SJSA1 (cell line): ENCODE results near the gene SCARF2. TPM values are rescaled to one million over a fixed set of nuclear protein-coding genes. Genes with fewer than 3 reads are reported as not detected.

ENCODE experiments used
- DNase-seq, 2 experiments: peaks; one replicate each; pipeline ENCODE4 v3.0.0-alpha.2; 2015 to 2020; ENCODE audit warnings: low spot score in 2 of 2, low read depth in 1 of 2
- H3K27ac ChIP-seq: fragments of 250-450 bp; sonication (Bioruptor Pico); 2 replicates; pipeline ENCODE4 v1.5.1; 2020; ENCODE audit warnings: mild to moderate bottlenecking, moderate library complexity
- H3K27me3 ChIP-seq: fragments of 250-450 bp; sonication (Bioruptor Pico); replicated peaks from 2 replicates; pipeline ENCODE4 v1.5.1; 2020; ENCODE audit warnings: mild to moderate bottlenecking, moderate library complexity
- H3K36me3 ChIP-seq: fragments of 250-450 bp; sonication (Bioruptor Pico); 2 replicates; pipeline ENCODE4 v1.5.1; 2020; ENCODE audit warnings: mild to moderate bottlenecking
- H3K4me1 ChIP-seq: fragments of 250-450 bp; sonication (Bioruptor Pico); replicated peaks from 2 replicates; pipeline ENCODE4 v1.6.1; 2021; ENCODE audit warnings: mild to moderate bottlenecking
- H3K4me3 ChIP-seq: fragments of 250-450 bp; sonication (Bioruptor Pico); 2 replicates; pipeline ENCODE4 v1.5.1; 2020; ENCODE audit warnings: mild to moderate bottlenecking
- H3K9me3 ChIP-seq: fragments of 250-450 bp; sonication (Bioruptor Pico); replicated peaks from 2 replicates; pipeline ENCODE4 v1.5.1; 2020; ENCODE audit warnings: mild to moderate bottlenecking
- total RNA-seq: library from RNA; depleted of rRNA; stranded (reverse); fragments of >200 nt; shearing (Covaris generic); gene quantifications from 2 replicates; pipeline ENCODE4 v1.2.3, GENCODE V29; 2014

Gene SCARF2
- total RNA-seq, 1 experiment from 2014 or later: 50.5 TPM

GRCh38 chr22:20431511-20432192, 6.0 kb downstream of the SCARF2 start:
- no peaks in the 10 kb centered on the region for H3K27me3 ChIP-seq
- peaks cover 16% of the 10 kb centered on the region for H3K4me1 ChIP-seq
- no peak for DNase-seq
- H3K36me3 ChIP-seq: peaks cover 84% of the 10 kb centered on the region
- no peak overlapping the region for H3K27ac ChIP-seq
- no peaks in the 10 kb centered on the region for H3K9me3 ChIP-seq
- no peak overlapping the region for H3K4me3 ChIP-seq

DNA sequence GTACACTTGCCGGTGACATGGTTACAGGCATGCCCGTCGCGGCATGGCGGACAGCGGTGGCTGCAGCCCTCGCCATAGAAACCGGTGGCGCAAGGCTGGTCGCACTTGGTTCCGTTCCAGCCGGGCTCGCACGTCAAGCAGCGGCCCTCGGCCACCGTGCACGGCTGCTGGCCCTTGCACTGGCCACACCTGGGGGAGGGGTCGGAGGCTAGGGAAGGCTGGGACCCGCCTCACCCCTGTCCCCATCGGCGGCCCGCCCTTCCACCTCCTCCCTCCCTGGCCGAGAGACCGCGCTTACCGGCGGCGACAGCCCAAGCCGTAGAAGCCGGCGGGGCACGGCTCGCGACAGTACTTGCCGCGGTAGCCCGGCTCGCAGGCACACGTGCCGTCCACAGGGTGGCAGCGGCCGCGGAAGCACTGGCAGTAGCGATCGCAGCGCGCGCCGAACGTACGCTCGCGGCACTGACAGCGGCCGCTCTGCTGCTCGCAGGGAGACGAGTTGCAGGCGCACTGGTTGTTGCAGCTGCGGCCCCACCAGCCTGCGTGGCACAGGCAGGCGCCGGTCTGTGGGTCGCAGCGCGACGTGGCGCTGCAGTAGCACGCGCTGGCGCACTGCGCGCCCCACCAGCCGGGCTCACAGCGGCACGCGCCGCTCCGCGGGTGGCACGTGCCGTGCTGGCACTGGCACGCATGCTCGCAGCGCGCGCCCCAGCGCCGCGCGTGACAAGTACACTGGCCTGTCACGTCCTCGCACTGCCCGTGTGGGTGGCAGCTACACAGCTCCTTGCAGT, 6.7 kb downstream of the SCARF2 start:
- no peak for DNase-seq
- H3K4me1 ChIP-seq: peaks cover 11% of the 10 kb centered on the region

DNA sequence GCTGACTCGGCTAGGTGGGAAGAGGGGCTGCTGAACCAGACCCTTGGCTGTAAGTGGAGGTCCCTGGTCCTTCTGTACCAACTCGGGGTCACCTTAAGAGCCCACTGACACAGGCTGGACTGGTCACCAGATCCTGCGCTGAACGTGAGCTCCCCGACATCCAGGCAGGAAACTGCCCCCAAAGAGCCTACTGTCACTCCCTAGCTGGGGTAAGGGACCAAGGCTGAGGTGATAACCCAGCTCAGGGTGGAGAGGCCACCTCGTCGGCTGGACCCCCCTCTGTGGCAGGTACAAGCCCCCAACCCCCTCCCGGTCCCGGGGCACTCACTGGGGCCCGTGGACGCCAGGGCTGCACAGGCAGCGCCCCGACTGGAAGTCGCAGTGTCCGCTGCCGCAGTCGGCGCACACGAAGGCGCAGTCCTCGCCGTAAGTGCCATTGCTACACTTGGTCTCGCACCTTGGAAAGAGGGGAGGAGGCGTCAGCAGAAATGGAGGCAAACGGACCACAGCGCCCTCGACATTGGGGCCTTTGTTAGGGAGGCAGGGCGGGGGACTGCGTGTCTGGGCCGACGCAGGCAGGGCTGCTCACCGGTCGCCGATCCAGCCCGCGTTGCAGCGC, 7.4 kb downstream of the SCARF2 start:
- no peak overlapping the region for H3K4me3 ChIP-seq
- no peak overlapping the region for H3K27ac ChIP-seq
- no peak for DNase-seq
- peaks cover 82% of the 10 kb centered on the region for H3K36me3 ChIP-seq
- H3K4me1 ChIP-seq: peaks cover 4% of the 10 kb centered on the region
- H3K27me3 ChIP-seq: no peaks in the 10 kb centered on the region
- H3K9me3 ChIP-seq: no peaks in the 10 kb centered on the region

More for the DNA sequence above, 6.7 kb downstream of the SCARF2 start:
- H3K9me3 ChIP-seq: no peaks in the 10 kb centered on the region
- no peak overlapping the region for H3K4me3 ChIP-seq
- H3K27ac ChIP-seq: no peak overlapping the region
- peaks cover 84% of the 10 kb centered on the region for H3K36me3 ChIP-seq
- H3K27me3 ChIP-seq: no peaks in the 10 kb centered on the region

GRCh38 chr22:20429254-20430100, 8.1 kb downstream of the SCARF2 start:
- Histone ChIP-seq H3K9me3 (no peaks in the 10 kb centered on the region), H3K36me3 (peaks cover 83% of the 10 kb centered on the region), H3K27ac (no peak overlapping the region), H3K4me1 (no peaks in the 10 kb centered on the region), H3K4me3 (no peak overlapping the region), H3K27me3 (no peaks in the 10 kb centered on the region)
- DNase-seq: no peak

DNA sequence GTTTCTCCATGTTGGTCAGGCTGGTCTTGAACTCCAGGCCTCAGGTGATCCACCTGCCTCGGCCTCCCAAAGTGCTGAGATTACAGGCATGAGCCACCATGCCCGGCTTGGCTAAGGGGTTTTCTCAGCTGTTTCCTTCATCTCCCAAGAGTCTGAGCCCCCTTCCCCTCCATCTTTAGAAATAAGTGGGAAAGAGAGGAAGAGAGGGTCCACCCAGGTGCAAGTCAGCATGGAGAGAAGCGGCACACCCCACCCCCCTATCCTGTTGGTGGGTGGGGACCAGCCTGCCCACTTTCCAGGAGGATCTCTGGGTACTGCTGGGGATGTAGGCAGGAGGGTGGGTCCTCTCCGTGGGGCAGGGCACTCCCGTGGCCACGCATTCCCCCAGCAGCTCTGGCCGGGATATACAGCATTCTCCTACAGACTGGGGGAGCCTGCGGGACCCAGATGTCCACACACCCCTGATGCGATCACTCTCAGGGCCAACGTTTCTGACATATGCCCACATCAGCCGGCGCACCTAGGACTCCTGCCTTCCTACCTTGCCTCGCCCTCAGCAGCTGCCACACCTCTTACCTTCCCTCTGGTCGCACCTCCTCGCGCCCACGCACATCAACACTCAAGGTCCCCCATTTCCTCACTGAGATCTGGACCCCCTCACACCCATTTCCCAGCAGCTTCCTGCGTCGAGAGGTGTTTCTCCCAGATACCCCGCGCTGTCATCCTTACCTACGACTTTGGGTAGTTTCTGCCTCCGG, 8.9 kb downstream of the SCARF2 start:
- H3K9me3 ChIP-seq: no peaks in the 10 kb centered on the region
- peaks cover 83% of the 10 kb centered on the region for H3K36me3 ChIP-seq
- no peak for DNase-seq
- no peaks in the 10 kb centered on the region for H3K27me3 ChIP-seq
- H3K27ac ChIP-seq: no peak overlapping the region
- no peaks in the 10 kb centered on the region; the same call in 1 of the 2 replicates for H3K4me1 ChIP-seq
- H3K4me3 ChIP-seq: no peak overlapping the region

DNA sequence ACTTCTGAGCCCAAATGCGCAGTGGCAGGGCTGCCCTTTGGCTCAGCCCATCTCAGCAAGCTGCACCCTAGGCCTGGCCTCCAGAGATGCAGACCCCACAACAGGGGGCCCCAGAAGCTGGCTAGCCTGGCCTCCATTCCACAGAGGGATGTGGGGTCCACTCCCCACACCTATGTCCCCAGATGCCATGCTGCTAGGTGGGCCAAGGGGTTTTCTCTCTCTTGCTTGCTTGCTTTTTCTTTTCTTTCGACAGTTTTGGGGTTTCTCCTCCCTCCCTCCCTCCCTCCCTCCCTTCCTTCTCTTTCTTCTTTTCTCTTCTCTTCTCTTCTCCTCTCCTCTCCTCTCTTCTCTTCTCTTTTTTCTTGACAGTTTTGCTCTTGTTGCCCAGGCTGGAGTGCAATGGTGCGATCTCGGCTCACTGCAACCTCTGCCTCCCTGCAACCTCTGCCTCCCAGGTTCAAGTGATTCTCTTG, 9.6 kb downstream of the SCARF2 start:
- Histone ChIP-seq H3K9me3 (no peaks in the 10 kb centered on the region), H3K4me1 (peaks cover 4% of the 10 kb centered on the region), H3K36me3 (peaks cover 85% of the 10 kb centered on the region), H3K27ac (no peak overlapping the region), H3K4me3 (no peak overlapping the region), H3K27me3 (no peaks in the 10 kb centered on the region)
- no peak for DNase-seq

GRCh38 chr22:20427104-20427944, 10.3 kb downstream of the SCARF2 start:
- peaks cover 11% of the 10 kb centered on the region for H3K4me1 ChIP-seq
- no peak for DNase-seq
- no peaks in the 10 kb centered on the region for H3K27me3 ChIP-seq
- H3K9me3 ChIP-seq: no peaks in the 10 kb centered on the region
- peaks cover 83% of the 10 kb centered on the region for H3K36me3 ChIP-seq
- H3K4me3 ChIP-seq: no peak overlapping the region
- no peak overlapping the region for H3K27ac ChIP-seq

DNA sequence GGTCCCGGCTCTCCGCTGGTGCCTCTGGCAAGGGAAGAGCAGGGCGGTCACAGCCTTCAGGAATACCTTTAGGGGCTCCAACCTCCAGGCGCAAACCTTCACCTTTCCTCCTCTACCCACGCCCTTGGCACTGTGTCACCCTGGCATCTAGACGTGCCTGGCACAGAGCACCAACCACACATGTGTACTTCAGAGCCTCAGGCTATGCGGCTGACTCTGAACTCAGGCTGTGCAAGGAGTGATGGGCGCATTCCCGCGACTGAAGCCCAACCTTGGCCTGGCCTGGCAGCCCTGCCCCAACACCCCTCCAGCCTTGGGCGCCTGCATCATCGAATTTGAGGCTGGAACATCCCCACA, 11.4 kb downstream of the SCARF2 start:
- Histone ChIP-seq H3K27me3 (no peaks in the 10 kb centered on the region), H3K27ac (no peak overlapping the region), H3K4me3 (no peak overlapping the region), H3K4me1 (peaks cover 15% of the 10 kb centered on the region), H3K9me3 (no peaks in the 10 kb centered on the region), H3K36me3 (peaks cover 79% of the 10 kb centered on the region)
- no peak for DNase-seq

DNA sequence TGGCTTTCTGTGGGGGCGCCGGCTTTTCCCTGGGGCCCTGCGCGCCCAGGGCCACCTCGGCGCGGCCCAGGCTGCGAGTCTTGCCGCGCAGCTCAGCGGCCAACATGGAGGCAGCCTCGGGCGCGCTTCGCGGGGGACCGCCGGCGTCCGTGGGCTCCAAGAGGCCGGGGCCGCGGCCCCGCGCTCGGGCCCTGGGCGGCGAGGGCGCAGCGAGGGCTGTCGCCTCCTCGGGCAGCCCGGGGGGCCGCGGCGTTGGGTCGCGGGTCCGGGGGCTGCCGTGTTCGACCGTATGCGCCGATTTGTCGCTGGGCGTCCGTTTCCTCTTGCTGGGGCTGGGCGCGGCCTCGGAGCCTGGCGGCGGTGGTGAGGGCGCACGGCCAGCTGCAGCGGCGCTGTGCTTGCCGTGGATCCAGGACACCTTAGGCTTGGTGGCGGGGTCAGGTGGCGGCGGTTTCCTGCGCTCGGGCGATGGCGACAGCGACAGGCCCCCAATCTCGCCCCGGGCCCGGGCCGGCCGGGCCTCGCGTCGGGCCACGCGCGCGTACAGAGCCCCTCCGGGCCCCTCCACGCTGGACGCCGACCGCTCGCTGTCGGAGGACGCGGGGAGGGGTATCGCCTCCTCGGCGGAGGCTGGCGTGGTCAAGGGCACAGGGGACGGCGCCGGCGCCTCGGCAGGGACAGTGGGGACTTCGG, 11.9 kb downstream of the SCARF2 start:
- peaks cover 74% of the 10 kb centered on the region for H3K36me3 ChIP-seq
- no peak for DNase-seq
- H3K4me3 ChIP-seq: no peak overlapping the region
- no peak overlapping the region for H3K27ac ChIP-seq
- H3K4me1 ChIP-seq: peaks cover 15% of the 10 kb centered on the region
- no peaks in the 10 kb centered on the region for H3K9me3 ChIP-seq
- no peaks in the 10 kb centered on the region for H3K27me3 ChIP-seq

GRCh38 chr22:20424932-20425565, 12.6 kb downstream of the SCARF2 start:
- H3K27ac ChIP-seq: no peak overlapping the region

GRCh38 chr22:20424568-20424931, 13.1 kb downstream of the SCARF2 start:
- H3K4me3 ChIP-seq: no peak overlapping the region
- no peak overlapping the region for H3K27ac ChIP-seq
- no peak for DNase-seq
- H3K4me1 ChIP-seq: peaks cover 15% of the 10 kb centered on the region
- peaks cover 62% of the 10 kb centered on the region for H3K36me3 ChIP-seq
- H3K27me3 ChIP-seq: no peaks in the 10 kb centered on the region
- no peaks in the 10 kb centered on the region for H3K9me3 ChIP-seq

More at GRCh38 chr22:20424932-20425565, 12.6 kb downstream of the SCARF2 start:
- no peak for DNase-seq
- no peaks in the 10 kb centered on the region for H3K27me3 ChIP-seq
- H3K4me3 ChIP-seq: no peak overlapping the region
- peaks cover 67% of the 10 kb centered on the region for H3K36me3 ChIP-seq
- H3K9me3 ChIP-seq: no peaks in the 10 kb centered on the region
- peaks cover 15% of the 10 kb centered on the region for H3K4me1 ChIP-seq
